SK-MEL-5 (cell line): ENCODE data around the gene EGFLAM. TPM values are rescaled to one million over a fixed set of nuclear protein-coding genes. Genes with fewer than 3 reads are reported as not detected.
A peak's percentile ranks its signal among the peaks of the same experiment; 100 is the strongest.
"Not testable (repeated sequence)": the region's sequence is repeated elsewhere in the genome, so short reads cannot be mapped to it uniquely, and the experiment has no call there.

Experiments
- DNase-seq: peaks from one replicate; pipeline ENCODE4 v3.0.0-alpha.2; 2016; ENCODE audit warnings: low read depth, low spot score
- in situ Hi-C: cut with HindIII; loops from 2 replicates; pipeline ENCODE4 v1.10.0; 2016; ENCODE audit warnings: low sequenced_read_pairs, high pct_unique_total_duplicates, low pct_unique_long_range_greater_than_20kb
- total RNA-seq: library from RNA; depleted of rRNA; stranded (reverse); fragments of >200 nt; shearing (Covaris generic); gene quantifications from 2 replicates; pipeline ENCODE4 v1.2.3, GENCODE V29; 2014

The EGFLAM gene
- total RNA-seq, 1 experiment from 2014 or later, result not detected

GRCh38 chr5:38305148-38305547, 46.8 kb downstream of the EGFLAM start:
- no peak for DNase-seq
- in situ Hi-C loops, result no loop called here

DNA sequence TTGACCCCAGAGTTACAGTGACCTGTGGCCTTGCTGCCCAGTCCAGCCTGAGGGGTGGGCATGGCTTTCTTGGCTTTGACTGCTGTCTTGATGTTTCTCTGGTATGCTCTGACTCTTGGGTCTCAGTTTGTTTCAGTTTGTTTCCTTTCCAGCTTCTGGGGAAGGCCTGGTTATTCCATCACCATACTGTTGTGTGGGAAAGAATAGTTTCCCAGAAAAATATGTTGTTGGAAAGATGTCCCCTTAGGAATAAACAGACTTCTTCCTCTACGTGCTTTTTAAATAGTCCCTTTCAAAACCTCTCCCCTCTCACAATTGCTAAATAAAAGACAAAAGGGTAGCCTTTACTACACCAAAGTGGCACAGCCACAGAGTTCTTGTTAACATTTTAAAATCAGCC, 49.5 kb downstream of the EGFLAM start:
- no peak for DNase-seq
- in situ Hi-C loops, result no loop called here

DNA sequence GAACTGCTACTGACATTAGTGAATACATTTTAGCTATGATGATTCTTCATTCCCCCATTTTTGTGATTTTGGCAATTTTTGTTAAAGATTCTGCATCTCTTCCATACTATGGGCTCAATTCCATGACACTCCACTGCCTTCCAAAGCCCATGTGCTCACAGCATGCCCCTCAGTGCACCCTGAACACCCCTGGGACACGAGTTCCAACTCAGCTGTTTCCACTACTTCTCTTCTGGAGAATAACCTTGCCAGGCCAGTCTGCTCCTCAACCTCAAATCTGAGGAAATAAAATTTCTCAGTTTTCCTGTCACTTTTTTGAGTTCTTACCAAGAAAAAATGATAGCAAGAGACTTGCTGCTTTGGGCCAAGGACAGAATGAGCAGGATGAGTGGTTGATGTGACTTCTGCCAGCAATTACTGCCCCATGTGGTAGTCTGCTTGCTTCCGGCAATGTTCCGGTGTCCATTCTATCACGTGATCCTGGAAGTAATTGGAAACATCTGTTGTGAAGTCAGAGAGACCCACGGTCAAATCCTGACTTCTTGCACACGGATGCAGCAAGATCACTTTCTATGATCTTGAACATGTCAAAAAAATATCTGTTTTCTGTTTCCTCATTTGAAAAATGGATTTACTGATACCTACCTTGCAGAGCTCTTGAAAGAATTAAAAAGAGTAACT, 58.3 kb downstream of the EGFLAM start:
- DNase-seq, result peak; percentile 29
- in situ Hi-C loops, result no loop called here

GRCh38 chr5:38317868-38318267, 59.5 kb downstream of the EGFLAM start:
- in situ Hi-C loops, result no loop called here
- DNase-seq, result no peak

GRCh38 chr5:38319491-38319890, 61.1 kb downstream of the EGFLAM start:
- in situ Hi-C loops, result no loop called here
- DNase-seq, result no peak

DNA sequence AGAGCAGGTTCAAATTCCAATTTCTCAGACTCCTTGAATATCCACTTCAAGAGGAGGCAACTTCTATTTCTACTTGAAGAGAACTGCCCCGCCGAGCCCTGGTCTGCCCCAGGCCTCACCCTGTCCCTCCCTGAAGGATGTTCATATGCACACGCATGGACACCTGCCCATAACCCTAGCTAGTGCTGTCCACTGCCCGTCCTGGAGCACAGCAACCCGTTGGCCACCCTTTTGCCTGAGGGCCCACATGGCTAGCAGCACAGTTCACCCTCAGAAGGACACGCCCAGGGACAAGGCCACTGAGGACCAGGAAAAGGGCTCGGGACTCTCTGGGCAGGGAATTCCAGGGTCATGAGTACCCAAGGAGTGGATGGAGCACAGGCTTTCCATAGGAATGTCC, 63.6 kb downstream of the EGFLAM start:
- in situ Hi-C loops, result no loop called here
- DNase-seq, result no peak

- in situ Hi-C loops, result no loop called here
- DNase-seq, result no peak
Measured at GRCh38 chr5:38323645-38324295, 65.4 kb downstream of the EGFLAM start.

DNA sequence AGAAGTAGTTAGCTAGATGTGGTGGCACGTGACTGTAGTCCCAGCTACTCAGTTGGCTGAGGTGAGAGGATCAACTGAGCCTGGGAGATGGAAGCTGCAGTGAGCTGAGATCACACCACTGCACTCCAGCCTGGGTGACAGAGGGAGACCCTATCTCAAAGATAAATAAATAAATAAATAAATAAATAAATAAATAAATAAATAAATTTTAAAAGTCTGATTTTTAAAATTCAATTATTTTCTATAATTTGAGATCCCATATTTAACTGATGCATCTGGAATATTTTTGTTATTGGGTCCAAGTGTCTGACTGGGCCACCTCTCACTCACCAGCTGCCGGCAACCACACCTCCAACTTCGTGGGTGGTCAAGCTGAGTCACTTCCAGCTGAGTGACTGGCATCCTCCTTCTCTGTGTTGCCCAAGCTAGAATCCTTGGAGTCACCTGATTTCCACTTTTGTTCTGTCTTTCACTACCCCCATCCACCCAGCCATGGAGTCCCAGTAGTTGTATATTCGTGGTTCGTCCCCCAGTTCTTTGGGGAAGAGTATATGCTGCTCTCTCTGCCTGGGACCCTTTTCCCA, 70.9 kb downstream of the EGFLAM start:
- no peak for DNase-seq
- in situ Hi-C loops, result no loop called here

DNA sequence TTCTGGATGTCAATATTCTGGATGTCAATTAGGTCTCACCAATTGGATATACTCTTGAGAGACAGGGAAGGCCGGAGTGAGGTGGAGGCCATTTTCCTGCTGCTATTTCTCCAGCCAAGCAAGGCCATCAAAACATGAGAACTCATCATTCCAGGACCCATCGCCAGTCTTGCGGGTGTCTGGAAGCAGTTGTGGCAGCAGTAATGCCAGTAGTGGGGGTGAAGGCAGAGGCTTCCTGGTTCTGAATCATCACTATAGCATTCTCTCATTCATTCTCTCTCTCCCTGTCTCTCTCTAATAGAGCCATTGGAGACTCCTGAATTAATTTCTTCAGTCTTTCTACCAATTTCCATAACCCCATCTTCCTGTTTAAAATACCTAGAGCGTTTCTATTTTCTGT, 71.8 kb downstream of the EGFLAM start:
- DNase-seq, result no peak
- in situ Hi-C loops, result no loop called here

DNA sequence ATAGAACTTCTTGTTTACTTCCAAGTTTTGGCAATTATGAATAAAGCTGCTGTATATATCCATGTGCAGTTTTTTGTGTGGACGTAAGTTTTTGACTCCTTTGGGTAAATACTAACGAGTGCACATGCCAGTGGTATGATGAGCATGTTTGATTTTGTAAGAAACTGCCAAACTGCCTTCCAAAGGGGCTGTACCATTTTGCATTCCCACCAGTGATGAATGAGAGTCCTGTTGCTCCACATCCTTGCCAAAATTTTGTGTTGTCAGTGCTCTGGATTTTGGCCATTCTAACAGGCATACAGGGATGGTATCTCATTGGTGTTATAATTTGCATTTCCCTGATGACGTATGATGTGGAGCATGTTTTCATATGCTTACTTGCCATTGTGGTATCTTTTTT, 73.5 kb downstream of the EGFLAM start:
- in situ Hi-C loops, result no loop called here
- no peak for DNase-seq

DNA sequence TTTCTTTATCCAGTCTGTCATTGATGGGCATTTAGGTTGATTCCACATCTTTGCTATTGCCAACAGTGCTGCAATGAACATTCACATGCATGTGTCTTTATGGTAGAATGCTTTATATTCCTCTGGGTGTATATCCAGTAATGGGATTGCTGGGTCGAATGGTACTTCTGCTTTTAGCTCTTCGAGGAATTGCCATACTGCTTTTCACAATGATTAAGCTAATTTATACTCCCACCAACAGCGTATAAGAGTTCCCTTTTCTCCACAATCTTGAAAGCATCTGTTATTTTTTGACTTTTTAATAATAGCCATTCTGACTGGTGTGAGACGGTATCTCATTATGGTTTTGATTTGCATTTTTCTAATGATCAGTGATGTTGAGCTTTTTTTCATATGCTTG, 74.8 kb downstream of the EGFLAM start:
- DNase-seq, in situ Hi-C loops: not testable (repeated sequence)

GRCh38 chr5:38338455-38338854, 80.1 kb downstream of the EGFLAM start:
- in situ Hi-C loops, result no loop called here
- DNase-seq, result no peak

GRCh38 chr5:38339446-38339845, 81.1 kb downstream of the EGFLAM start:
- DNase-seq, result no peak
- in situ Hi-C loops, result no loop called here

- no peak for DNase-seq
- in situ Hi-C loops, result no loop called here
Measured at GRCh38 chr5:38341056-38341455, 82.7 kb downstream of the EGFLAM start.

- in situ Hi-C loops, result no loop called here
Measured at GRCh38 chr5:38341641-38342040, 83.3 kb downstream of the EGFLAM start.

GRCh38 chr5:38342261-38342660, 83.9 kb downstream of the EGFLAM start:
- in situ Hi-C loops, result no loop called here
- no peak for DNase-seq

More at GRCh38 chr5:38341641-38342040, 83.3 kb downstream of the EGFLAM start:
- DNase-seq, result no peak

DNA sequence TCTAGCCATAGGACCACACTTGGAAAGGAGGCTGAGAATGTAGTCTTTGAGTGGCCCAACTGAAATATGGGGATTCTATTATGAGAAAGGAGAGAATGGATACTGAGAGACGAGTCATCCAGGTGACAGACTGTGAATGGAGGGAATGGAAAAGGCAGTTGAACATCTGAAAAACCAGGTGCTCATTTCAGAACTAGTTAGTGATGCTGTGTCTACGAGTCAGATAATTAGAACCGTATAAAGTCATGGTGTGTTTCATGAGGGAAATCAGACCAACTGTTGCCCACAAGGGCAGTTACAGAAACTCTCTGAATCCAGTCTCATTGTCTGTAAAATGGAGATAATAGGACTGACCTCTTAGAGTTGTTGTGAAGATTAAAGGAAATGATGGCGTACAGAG, 86.5 kb downstream of the EGFLAM start:
- DNase-seq, result no peak
- in situ Hi-C loops, result no loop called here

DNA sequence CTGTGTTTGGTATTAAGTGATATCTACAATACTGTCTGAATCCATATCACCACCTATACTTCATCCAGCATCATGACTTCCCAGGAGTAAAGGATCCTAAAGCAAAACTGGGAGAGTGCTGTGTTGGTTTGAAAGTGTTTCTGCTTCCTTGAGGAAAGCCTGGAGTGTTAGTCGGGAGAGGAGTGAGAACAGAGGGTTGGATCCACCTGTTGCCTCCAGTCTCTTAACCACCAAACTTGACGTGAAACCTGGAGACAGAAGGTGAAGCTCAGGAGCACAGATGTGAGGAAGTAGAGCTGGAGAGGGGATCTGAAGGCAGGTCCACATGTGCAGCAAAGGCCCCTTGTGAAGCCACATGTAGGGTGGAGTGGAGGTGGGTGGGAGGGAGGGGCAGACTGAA, 88.2 kb downstream of the EGFLAM start:
- in situ Hi-C loops, result no loop called here

More for the DNA sequence above, 88.2 kb downstream of the EGFLAM start:
- no peak for DNase-seq
